ENCODE measurements around the gene CCNL2.

- TF ChIP-seq CTCF (IDR thresholded peaks at IDR 0.05; ENCODE audit: low read length) = no peak
- TF ChIP-seq EZH2 (optimal IDR thresholded peaks at IDR 0.05; ENCODE audit: low read depth, low read length) = no peak
These were observed 25.1 kb downstream of the CCNL2 start for GRCh38 chr1:1373815-1374588.
